NOMO-1 treated with dmso at 0.1 percent for 144 hours (cell line): ENCODE results near the gene SPAAR.
"Not testable (repeated sequence)": the region's sequence is repeated elsewhere in the genome, so short reads cannot be mapped to it uniquely, and the experiment has no call there.

ENCODE experiments used
- DNase-seq: peaks from one replicate; lab custom pipeline; 2025; ENCODE audit not compliant: unreplicated experiment; lab: John Stamatoyannopoulos, UW

The SPAAR gene, protein sequence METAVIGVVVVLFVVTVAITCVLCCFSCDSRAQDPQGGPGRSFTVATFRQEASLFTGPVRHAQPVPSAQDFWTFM

DNA sequence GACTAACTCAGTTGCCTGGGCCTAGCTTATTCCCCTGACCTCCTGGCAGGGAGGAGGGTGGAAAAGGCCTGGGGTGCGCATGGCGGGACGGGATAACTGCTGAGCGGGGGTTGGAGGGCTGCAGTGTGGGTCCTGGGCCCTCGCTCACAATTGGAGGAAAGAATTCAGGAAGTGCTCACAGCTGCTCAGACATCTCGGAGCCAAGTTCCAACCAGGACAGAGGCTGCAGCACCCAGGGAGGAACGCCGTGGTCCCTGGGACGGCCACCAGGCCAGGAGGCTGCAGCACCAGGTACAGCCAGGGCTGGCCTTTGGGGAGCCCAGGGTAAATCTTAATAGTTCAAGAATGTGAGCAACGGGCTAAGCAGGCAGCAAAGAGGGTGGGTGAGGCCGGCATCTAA lies at the start of gene SPAAR:
TSS of gene SPAAR (plus strand) at position 217 of the 400 bp plus-strand sequence. CDS start 974 bp downstream, outside the sequence.
- DNase-seq: no peak

DNA sequence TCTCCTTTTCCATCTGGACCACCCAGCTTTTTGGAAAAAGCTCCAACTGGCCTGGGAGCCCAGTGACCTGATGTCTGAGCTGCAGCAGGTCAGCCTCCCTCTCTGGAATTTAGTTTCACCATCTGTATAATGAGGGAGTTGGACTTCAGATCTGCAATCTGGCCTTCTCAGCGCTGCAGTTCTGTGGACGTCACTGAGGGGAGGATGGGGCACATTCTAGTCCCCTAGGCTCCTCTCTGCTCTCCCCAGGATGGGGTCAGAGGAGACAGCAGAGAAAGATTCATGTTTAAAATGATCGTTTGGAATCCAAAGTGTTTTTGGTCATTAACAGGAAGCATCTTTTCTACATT lies 49.3 kb upstream of the SPAAR start:
- DNase-seq: no peak

DNA sequence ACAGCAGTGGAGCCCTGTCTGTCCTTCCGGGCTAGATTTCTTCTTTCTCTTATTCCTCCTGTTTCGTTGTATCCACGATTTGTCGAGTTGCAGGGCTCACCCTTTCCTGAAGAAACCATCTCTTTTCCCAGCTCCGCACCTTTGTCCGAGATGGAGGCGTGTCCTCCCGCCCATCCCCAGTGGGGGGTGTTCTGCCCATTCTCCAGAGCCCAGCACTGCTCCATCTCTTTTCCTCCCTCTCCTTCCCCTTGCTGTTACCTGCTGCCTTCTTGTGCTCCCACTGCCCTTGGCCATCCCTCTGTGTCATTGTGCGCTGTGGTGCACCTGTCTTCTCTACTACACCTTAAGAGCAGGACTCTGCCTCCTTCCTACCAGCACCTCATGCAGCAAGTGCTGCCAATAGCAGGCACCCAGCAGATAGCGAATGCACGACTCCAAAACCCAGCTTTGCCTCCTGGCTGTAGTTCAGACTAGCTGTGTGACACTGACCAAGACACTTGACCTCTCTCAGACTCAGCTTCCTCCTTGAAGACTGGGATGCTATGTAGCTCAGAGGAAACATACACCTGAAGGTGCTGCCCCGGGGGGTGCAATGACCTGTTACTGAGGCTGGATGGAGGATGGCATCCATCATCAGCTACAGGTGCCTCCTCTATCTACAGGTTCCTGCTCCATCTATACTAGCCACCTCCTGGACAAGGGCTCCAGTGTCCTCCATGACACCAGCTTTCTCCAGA lies 48.0 kb upstream of the SPAAR start:
- no peak for DNase-seq

DNA sequence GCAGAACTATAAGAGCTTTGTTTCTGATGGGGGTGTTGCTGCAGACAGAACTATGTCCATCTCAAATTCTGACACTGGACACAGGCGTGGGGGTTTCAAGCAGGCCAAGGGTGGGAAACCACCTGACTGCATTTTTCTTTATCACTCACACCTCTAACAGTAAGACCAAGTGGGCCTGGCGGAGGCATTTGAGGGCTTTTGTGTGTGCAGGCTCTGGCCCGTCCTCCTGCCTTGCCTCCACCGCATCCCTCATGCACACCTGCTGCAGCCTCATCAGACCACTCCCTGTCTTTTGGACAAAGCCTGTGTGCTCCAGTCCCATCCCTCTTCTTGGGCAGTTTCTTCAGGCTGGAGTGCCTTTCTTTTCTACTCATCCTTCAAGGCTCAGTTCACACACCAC lies 47.0 kb upstream of the SPAAR start:
- DNase-seq: no peak

DNA sequence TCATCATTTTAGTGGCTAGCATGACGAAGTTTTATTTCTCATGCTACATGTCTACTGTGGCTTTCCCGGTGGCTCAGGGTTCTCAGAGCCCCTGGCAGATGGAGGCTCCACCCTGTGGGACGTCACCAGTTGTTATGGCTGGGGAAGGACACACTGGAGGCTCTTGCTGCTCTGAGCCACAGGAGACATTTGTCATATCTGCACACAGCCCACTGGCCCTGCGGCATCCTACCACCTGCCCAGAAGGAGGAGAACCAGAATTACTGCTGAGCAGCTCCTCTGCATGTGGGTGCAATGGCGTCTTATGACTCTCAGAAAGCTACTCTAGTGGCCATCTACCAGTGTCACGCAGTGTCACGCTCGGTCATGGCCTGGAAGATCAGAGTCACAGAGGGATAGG lies 45.7 kb upstream of the SPAAR start:
- DNase-seq: no peak

DNA sequence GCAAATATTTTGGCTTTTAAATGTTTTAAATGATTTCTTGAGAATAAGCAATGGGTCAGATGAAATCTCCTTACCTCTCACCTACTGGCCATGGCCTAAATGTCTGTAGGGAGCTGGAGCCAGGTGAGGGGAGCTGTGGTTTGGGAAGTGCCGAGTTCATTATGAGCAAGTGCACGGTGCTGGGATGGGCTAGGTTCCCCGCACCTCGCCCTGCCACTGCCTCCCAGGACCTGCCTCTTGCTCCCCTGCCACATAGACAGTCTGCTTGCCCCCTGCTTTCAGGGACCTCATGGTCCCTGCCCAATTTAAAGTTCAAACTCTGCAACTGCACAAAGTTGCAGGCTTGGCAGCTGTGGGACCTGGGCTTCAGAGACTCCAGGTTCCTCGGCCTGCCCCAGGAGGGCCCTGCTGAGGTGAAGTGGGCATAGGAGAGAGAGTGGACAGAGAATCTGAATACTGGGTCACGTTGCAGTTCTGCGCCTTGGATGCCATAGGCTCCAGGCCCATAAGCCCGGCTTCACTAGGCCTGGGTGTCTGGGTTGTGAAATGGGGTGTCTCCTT lies 44.5 kb upstream of the SPAAR start:
- no peak for DNase-seq

DNA sequence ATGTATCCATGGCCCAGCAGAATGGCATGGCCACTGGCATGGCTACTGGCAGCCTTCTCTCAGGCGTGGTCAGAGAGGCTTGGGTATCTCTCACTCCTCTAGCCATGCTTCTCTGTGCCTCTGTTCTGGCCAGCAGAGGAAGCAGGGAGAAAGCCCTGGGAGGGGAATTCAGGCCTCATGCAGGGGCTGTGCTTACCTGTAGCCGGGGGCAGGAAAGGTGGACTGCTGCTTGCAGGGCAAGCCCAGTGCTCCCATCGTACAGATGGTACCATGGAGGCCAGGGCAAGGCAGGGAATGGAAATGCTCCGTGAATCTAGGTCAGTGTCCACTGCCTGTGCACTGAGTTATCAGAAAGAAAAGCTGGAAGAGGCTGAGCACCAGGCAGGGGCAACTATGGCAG lies 41.8 kb upstream of the SPAAR start:
- no peak for DNase-seq

DNA sequence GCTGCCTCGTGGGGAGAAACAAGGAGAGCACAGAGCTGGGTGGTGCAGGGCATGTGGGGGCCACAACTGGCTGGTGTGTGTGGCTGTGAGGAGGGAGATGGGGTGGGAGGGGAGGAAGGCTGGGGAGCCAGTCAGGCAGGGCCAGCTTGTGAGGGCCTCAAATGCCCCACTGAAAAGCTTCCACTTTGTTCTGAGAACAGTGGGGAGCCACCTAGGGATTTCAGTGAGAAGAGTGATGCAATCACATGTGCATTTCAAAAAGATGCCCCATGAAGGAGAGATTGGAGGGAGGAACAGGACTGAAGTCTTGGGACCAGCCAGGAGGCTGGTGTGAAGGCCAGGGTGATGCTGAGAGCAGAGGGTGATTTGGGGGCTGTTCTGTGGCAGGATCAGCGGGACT lies 40.4 kb upstream of the SPAAR start:
- no peak for DNase-seq

DNA sequence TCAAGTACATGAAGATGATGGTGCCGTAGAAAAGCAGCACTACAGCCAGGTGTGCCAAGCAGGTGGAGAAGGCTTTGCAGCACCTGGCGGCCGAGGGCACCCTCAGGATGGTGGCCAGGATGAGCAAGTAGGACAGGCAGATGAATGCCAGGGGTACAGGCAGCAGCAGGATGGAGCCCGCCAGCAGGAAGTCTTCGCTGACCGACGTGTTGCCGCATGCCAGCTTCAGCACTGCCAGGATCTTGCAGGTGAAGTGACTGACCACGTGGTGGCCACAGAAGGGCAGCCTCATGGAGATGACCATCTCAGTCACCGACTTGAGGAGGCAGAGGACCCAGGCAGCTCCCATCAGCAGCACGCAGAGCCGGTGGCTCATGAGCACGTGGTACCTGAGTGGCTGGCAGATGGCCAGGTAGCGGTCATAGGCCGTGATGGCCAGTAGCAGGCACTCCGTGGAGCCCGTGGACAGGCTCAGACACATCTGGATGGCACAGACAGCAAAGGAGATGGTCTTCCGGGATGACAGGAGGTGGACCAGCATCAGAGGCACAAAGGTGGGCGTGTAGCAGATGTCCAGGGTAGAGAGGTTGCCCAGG lies 39.6 kb upstream of the SPAAR start:
- DNase-seq: no peak

DNA sequence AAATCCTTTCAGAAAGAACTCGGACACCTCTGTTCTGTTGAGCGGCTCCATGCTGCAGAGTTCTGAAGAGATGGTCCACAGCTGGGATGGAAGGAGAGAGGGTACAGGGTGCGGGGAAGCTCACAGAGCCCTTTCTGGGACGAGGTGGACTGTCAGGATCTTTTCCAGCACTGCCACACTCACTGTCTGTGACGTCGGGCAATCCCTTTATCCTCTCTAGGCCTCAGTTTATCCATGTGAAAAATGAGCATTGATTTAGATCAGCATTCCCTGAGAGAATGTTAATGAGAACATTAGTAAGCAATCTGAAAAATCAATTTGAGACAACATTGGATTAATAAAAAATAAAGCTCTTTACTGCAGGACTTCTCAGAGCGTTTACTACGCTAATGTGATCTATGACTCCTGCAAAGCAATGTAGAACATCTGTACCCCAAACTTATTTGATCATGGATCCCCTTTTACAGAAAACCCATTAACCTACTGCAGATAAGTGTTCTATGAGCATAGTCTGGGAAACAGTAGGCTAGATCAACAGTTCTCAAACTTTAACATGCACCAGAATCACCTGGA lies 38.9 kb upstream of the SPAAR start, which contains the start of gene OR13J1:
TSS of gene OR13J1 (minus strand) at position 51 of the 573 bp plus-strand sequence. CDS start at position 51, 0 bp downstream.
- no peak for DNase-seq

DNA sequence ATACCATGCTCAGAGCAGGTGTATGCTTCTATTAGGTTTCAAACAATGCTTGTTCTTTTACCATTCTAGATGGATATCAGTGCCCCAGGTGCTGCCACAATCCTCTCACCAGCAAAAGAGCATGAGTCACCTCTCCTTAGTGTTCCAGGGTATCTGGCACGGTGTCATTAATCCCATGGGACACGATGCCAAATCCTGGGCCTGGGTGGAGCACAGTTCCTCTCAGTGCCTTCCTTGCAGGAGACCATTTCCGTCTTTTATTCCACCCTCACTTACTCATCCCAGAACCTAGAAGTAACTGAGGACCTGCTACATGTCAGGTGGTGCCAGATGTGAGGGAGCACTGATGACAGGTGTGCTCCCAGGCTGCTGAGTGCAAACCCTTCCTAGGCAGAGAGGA lies 37.7 kb upstream of the SPAAR start:
- DNase-seq: no peak

DNA sequence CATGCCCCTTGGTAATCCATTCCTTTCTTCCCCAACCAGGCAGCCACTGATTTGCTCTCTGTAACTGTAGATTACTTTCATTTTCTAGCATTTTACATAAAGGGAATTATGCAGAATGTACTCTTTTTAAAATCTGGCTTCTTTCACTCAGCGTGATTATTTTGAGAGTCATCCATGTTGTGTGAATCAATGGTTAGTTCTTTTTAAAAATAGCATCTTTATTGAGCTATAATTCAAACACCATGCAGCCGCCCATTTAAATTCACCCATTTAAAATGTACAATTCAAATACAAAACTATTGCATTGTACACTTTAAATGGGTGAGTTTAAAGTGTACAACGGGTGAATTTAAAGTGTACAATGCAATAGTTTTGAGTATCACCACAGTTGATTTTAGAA lies 36.8 kb upstream of the SPAAR start:
- DNase-seq: no peak

DNA sequence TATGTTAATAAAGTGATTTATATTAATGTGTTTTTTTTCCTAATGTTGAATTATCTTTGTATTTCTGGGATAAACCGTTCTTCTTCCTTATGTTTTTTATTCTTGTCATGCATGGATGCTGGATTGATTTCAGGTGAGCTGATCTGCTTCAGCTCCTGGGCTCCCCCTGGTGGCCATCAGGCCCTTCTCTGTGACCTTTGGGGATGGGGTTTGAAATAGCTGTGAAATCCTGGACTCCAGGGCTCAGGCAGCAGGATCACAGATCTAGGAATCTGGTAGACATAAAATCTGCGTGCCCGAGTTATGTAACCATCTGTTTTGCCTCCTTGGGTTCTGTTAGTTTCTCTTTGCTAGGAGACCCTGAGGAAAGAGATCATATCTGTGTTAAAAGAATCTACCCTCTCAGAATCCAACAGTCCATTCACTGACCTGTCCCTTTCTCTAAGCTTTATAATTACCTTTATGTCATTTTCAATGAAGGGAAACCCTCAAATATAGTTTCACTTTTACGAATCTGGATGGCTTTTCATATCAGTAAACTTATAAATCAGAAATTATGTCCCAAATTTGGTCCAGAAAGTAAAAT lies 26.9 kb upstream of the SPAAR start:
- peak; percentile 16 for DNase-seq

DNA sequence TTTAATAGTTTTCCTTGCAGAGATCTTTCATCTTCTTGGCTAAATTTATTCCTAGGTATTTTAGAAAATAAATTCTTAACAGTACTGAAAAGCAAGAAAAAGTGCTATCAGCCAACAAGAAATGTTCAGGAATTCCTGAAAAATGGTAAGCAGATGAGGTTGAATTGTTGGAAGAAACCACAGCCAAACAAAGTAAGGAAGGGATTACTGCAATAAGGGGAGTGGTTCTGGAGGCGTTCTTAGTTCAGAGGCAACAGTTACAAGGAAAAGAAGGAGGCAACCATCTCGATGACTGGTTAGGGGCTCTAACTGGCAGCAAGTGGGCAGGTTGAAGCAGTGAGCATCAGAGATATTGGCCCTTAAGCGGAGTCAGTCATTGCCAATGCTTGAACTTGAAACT lies 26.3 kb upstream of the SPAAR start:
- no peak for DNase-seq

DNA sequence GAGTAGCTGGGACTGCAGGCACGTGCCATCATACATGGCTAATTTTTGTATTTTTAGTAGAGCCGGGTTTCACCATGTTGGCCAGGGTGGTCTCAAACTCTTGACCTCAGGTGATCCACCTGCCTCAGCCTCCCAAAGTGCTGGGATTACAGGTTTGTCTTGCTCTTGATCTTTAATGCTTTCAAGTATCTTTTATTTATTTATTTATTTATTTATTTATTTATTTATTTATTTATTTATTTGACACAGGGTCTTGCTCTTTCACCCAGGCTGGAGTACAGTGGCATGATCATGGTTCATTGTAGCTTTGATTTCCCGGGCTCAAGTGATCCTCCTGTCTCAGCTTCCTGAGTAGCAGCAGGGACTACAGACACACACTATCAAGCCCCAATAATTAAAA lies 24.4 kb upstream of the SPAAR start:
- not testable (repeated sequence) for DNase-seq

DNA sequence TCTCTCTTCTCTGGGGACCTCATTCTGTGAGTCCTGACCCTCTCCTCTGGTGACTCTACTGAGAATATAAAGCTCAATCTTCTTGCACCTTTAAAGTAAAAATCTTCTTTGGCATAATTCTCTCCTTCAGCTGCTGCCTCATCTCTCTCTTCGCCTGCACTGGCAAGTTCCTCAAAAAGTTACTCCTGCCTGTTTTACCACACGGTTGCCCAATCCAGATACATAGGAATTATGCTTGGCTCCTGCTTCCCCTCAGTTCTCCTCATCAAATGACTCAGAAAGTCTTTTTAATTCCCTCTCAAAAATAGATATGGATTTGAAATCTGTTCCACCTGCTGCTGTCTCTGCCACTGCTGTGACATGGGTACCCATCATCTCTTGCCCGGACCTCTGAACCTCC lies 17.6 kb upstream of the SPAAR start:
- peak; percentile 58 for DNase-seq

DNA sequence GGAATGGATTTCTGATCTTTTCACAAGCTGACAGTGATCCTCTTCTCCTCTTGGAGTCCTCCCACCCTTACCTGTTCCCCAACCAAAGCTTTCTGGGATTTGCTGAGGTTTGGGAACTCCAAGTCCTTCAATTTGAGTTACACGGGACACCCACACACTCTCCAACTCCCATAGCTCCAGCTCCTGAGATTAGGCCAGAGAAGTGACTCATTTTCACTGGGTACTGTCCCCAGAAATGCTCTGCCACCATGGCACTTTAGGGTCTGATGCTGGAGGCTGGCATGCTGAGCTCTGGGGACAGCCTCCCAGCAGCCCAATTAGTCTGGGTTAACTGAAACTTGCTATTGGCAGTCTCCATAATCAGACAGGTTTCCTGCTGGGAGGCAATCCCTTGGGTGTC lies 17.2 kb upstream of the SPAAR start:
- DNase-seq: no peak

DNA sequence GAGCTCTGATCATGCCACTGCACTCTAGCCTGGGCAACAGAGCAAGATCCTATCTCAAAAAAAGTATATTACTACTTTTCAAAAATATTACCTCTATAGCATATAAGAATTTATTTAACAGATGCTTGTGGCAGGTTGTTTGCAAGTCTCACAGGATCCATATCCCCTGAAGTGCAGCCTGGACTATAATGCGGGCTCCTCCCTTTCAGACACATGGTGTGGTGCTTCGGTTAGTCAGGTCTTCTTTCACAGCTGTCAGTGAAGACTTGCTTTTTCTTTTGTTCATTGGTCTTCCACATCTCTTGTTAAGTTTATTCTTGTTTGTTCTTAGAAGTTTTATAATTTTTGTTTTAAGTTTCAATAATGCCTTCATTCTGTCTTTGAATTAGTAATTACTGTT lies 12.7 kb upstream of the SPAAR start:
- no peak for DNase-seq

DNA sequence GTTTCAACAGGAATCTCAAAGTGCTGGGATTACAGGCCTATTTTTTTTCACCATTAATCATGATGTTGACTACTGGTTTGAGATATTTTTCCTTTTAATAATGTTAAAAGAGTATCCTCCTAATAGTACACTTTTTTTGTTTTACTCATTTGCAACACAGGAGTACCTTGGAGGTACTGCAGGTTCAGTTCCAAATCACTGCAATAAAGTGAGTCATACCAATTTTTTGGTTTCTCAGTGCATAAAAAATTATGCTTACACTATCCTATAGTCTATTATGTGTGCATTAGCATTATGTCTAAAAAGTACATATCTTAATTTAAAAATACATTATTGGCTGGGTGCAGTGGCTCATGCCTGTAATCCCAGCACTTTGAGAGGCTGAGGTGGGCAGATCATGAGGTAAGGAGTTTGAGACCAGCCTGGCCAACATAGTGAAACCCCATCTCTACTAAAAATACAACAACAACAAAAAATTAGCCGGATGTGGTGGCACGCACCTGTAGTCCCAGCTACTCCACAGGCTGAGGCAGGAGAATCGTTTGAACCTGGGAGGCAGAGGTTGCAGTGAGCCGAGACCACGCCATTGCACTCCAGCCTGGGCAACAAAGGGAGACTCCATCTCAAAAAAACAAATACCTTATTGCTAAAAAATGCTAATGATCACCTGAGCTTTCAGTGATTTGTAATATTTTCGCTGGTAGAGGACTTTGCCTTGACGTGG lies 11.8 kb upstream of the SPAAR start:
- not testable (repeated sequence) for DNase-seq

DNA sequence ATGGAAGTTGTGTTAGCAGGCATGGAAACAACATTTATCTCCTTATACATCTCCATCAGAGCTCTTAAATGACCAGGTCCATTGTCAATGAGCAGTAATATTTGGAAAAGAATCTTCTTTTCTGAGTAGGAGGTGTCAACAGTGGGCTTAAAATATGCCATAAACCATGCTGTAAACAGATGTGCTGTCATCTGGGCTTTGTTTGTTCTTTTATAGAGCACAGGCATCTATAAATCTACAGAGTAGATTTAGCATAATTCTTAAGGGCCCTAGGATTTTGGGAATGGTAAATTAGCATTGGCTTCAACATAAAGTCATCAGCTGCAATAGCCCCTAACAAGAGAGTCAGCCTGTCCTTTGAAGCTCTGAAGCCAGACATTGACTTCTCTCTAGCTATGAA lies 11.0 kb upstream of the SPAAR start:
- no peak for DNase-seq

DNA sequence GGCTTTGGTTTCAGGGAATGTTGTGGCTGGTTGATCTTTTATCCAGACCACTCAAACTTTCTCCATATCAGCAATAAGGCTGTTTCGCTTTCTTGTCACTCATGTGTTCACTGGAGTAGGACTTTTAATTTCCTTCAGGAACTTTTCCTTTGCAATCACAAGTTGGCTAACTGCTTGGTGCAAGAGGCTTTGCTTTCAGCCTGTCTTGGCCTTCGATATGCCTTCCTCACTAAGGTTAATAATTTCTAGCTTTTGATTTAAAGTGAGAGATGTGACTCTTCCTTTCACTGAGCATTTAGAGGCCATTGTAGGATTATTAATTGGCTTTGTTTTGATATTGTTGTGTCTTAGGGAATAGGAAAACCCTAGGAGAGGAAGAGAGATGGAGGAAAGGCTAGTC lies 10.3 kb upstream of the SPAAR start:
- DNase-seq: no peak
